Stimulated activated CD4-positive, alpha-beta T cell treated with anti-CD3 and anti-CD28 coated beads, Interleukin-1b, Interleukin-23, amount 100 ng/mL, for 4 hours (primary cell): ENCODE measurements around the gene PHIP.
A peak's percentile ranks its signal among the peaks of the same experiment; 100 is the strongest.
"Not testable (repeated sequence)": the region's sequence is repeated elsewhere in the genome, so short reads cannot be mapped to it uniquely, and the experiment has no call there.

Source experiments
- DNase-seq, 2 donors: peaks; one replicate each; pipeline ENCODE4 v3.0.0-alpha.2; 2020; ENCODE audit warnings: low read depth in 2 of 2

Gene PHIP

GRCh38 chr6:79078075-79078969, at the start of gene PHIP:
TSS of gene PHIP (minus strand) at chr6:79078254. CDS start at chr6:79078068, 186 bp downstream.
- DNase-seq = peak; percentile 85 to 89

- no peak for DNase-seq
These were observed 49.6 kb upstream of the PHIP start for GRCh38 chr6:79127660-79128059.

- DNase-seq = no peak
These were observed 41.2 kb upstream of the PHIP start for GRCh38 chr6:79119217-79119616.

DNA sequence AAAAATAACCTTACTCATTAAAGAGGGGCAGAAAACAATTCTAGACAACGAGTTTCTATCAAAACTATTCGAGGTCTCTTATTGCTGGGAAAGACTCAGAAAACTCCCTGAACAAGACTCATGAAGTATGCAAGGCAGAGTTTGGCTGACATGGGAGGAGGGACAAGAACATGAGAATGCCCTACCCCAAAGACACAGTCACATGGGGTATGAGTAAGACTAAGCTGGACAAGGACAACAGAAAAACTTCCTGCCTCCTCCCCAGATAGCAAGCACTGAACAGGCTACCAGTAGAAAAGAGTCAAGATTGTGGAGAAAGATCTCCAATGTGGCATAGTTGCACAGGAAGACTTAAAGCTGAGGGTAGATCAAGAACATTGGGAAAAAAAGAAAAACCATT, 39.7 kb upstream of the PHIP start:
- DNase-seq = no peak

DNA sequence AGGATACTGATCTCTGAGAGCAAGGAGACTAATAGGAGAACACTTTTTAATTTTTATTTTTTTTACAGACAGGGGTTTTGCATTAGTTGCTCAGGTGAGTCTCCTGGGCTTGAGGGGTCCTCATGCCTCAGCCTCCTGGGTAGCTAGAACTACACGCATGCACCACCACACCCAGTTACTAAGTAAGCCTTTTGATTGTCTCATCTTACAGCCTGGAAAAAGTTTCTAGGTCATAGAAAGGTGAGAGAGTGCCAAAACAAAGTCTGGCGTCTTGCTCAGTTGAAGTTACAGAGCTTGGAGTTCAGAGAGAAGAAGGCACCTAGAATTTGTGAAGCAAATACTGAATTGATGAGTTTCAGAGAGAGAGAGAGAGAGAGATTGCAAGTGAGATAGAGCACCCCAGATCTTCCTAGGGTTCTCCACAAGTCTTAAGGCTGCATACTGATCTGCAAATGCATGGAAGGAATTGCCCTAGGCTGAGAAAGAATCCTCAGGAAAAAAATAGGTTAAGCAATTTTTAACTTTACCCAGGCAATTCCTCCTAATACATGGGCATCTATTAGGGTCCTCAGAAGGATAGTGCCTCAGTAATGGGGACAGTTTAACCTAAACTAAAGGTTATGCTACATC, 37.6 kb upstream of the PHIP start:
- no peak for DNase-seq

DNA sequence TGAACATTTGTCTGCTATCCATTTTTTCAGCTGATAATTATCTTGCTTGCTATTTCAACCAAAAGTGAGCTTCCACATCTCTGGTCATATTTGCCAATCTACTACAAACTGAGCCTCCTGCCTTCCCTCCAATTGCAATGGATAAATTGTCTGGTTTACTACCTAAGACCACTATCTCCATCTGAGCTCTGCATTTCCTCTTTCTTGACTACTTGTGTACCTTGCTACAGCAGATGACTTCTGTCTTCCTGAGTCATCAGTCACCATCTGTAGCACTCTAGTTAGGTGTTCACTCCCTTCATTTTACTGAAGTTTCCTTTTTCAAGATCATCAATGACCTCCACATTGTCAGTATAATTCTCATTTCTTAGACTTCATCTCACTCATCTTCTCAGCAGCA, 33.5 kb upstream of the PHIP start:
- no peak for DNase-seq

GRCh38 chr6:79101164-79101563, 23.1 kb upstream of the PHIP start:
- no peak for DNase-seq

DNA sequence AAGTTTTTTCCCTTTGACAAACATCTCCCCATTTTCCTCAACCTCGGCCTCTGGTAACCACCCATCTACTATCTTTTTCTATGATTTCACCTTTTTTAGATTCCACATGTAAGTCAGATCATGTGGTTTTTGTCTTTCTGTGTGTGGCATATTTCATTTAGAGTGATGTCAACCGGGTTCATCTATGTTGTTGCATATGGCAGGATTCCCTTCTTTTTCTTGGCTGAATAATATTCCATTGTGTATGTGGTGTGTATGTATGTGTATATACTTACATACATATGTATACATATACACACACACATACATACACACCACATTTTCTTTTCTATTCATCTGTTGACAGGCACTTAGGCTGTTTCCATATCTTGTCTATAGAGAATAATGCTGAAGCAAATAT, 22.2 kb upstream of the PHIP start:
- DNase-seq = no peak

- DNase-seq = no peak
These were observed 16.9 kb upstream of the PHIP start for GRCh38 chr6:79094938-79095337.

DNA sequence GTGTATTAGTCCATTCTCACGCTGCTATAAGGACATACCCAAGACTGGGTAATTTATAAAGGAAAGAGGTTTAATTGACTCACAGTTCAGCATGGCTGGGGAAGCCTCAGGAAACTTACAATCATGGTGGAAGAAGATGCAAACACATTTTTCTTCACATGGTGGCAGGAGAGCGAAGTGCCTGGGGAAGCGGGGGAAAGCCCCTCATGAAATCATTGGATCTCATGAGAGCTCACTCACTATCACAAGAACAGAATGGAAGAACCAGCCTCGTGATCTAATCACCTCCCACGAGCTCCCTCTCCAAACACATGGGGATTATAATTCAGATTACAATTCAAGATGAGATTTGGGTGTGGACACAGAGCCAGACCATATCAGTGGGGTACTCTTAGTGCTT, 13.7 kb upstream of the PHIP start:
- not testable (repeated sequence) for DNase-seq

DNA sequence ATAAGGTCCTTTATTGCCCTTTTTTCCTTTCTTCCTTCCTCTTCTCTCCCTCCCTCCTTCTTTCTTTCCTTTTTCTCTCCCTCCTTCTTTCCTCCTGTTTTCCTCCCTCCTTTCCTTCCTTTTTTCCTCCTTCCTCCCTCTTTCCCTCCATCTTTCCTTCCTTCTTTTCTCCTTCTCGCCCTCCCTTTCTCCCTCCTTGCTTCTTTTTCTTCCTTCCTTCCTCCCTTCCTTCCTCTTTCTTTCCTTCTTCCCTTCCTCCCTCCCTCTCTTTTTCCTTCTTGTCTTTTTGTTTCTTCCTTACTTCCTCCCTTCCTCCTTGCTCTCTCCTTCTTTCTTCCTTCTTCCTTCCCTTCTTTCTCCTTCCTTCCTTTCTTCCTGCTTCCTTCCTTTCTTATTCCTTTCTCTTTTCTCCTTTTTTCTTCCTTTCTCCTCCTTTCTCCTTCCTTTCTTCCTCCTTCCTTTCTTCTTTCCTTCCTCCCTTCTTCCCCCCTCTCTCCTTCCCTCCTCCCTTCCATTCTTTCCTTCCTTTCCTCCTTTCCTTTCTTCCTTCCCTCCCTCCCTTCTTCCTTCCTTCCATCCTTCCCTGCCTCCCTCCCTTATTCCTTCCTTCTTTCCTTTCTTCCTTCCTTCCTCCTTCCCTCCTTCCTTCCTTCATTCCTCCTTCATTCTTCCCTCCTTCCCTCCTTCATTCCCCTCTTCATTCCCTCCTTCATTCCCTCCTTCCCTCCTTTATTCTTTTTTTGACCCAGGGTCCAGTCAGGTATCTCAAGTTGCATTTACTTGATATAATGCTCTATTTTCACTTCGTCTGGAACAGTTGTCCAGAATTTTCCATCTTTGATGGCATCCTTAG, 11.7 kb upstream of the PHIP start:
- no peak for DNase-seq

GRCh38 chr6:79084693-79085092, 6.6 kb upstream of the PHIP start:
- no peak for DNase-seq

DNA sequence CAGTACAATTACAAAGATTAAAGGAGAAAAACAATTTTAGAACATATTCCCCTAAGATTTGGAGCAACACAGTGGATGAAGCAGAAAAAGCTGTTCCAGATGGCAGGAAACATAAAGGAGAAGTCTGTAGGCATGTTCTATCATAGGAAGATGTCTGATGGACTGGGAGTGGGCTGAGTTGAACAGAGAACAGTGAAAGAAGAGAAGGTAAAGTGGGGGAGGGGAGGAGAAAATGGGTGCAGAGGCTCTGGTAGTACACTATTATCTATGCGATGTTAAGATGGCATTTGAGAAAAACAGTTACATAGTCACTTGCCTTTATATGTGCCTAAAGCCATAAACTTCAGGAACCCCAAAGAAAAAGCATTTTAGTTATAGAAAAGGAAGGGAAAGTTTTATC, 4.2 kb upstream of the PHIP start:
- no peak for DNase-seq

GRCh38 chr6:79081663-79082062, 3.6 kb upstream of the PHIP start:
- no peak for DNase-seq

DNA sequence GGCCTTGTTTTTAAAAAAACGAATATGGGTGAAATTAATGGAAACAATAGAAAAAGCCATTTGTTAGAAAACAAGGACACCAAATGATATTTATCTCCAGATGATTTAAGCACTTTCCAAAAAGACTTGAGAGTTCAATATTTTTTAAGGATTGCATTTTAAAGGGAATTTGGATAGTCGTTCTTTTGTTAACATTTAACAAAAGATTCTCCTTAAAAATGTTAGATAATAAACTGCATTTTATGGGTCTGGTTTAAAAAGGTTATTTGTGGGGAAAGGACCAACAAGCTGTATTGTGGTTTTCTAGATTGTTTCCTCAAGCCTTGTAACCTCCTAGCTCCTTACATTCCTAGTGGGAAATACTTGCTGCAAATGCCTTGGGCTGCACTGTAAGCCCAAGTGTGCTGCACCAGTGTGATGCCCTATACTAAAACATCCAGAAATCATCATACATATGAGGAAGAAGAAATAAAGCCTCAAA, 1.5 kb upstream of the PHIP start:
- DNase-seq = no peak

DNA sequence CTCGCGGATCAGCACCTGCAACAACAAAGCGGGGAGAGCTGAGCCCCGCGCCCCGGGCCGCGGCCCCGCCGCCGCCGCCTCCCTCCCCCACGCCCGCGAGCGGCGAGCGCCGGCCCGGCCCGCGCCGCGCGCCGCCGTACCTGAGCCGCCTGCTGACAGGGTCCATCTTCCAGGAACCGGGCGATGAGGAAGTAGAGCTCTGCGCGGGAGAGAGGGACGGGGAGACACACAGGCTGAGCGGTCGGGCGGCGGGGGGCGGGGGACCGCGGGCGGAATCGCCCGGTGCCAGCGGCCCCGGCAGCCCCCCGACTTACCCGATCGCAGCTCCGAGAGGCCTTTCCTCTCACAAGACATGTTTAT, 359 bp downstream of the PHIP start:
- DNase-seq = no peak

DNA sequence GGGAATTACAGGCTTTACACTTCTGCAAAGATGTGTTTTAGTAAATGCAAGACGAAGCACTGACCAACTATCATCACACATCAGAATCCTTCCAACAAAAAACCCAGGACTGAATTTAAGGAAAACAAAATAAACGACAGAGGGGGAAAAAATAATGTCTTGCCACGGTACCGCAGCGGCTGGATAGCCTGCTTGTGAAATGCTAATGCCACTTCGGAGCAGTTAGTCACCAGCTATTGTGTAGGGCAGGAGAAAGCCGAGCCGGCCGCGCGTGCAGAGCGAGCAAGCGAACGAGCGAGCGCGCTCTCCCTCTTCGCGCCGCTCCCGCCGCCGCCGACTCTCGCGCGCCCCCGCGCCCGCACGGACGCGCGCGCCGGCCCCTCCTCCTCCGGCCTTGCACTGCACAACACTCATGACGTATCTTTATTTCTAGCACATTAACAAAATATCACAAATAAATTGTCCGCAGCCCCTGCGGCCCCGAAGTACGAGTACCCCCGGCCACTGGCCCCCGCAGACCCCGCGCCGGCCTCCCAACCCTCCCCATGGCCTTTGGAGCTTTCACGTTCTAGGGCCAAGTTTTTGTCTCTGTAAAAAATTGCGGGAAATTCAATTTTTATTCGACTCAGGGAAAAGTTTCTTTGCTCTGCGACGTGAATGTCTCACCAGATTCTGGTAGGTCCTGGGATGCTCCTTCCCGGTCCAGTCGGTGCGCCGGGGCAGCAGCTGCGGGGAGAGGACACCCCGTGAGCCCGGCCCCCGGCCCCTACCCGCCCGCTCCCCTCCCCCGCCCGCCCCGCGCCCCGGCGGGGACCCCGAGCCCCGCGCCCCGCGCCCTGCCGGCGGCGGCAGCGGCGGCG, 1.0 kb downstream of the PHIP start:
- DNase-seq = peak; percentile 81 to 82

GRCh38 chr6:79076160-79076559, 1.9 kb downstream of the PHIP start:
- DNase-seq = no peak

DNA sequence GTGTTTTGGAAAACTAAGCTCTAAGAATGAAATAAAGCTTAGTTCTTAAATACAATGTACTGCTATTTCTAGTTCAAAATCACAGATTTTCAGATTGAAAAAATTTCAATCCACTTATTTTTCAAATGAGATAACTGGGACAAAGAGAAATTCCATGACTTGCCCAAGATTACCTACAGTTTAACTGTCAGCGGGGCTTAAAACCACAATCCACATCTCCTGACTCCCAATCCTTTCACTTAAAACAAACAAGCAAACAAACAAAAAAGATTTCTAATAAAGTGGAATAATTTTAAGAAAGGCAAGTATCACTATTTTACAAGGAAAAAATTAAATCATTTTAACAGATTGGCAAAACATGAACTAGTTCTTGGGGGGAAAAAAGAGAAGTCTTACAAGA, 4.2 kb downstream of the PHIP start:
- no peak for DNase-seq

GRCh38 chr6:79072640-79073181, 5.3 kb downstream of the PHIP start:
- no peak for DNase-seq

- no peak for DNase-seq
These were observed 6.5 kb downstream of the PHIP start for GRCh38 chr6:79071547-79071946.
